ENCODE results near the gene PZP. TPM values are rescaled to one million over a fixed set of nuclear protein-coding genes. Genes with fewer than 3 reads are reported as not detected.

PZP gene
- total and polyA plus RNA-seq, 7 donors, result 0.11 to 0.25 (median 0.17) TPM

DNA sequence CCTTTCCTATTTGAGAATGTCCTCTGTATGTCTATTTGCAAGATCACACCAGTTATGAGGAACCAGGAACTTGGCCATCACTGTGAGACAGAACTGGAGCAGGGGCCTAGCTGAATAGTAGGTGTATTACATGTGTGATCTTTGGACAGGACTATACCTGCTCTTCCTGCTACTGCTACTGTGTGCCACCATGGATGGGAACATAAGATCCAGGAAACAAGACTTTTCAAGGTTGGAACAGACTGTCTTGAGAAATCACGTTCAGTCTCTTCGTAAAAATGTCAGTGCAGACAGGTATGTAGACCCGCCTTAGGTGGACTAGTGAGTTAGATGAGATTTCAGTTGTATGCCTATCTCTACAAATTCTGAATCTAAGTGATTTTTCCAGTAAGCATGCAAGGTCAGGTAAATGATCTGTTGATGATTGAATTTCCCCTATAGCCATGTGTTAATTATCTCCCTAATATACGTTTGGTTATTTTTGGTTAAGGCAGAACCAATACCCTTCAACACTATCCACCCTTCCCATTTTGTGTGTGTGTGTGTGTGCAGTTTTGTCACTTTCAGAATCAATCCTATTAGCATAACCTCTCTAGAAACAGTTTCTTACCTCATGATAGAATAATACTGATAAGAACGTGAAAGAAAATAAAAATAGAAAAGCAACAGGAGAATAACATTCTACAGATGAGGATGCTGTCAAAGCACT lies 99.5 kb downstream of the PZP start:
- Histone ChIP-seq H3K4me3 (no peak overlapping the region), H3K9me3 (no peaks in the 10 kb centered on the region), H3K36me3 (ENCODE audit: insufficient read depth in 1 of 2, low read depth in 1 of 2) (peaks cover 10 to 90% of the 10 kb centered on the region in 2 donors), H3K4me1 (no peaks in the 10 kb centered on the region), H3K27ac (no peak overlapping the region), H3K27me3 (ENCODE audit: insufficient read depth in 3 of 3, low read length in 2 of 3) (no peaks in the 10 kb centered on the region)
- WGBS, 3 donors, result 67 to 84% (median 75%) methylated on average over 5 of the region's 5 CpGs
- no peak for TF ChIP-seq CTCF (IDR thresholded peaks at IDR 0.05)
- intact Hi-C loops (cut with DNase I), result no loop called here
- no peak for DNase-seq
- no peak for ATAC-seq

- no peaks in the 10 kb centered on the region for H3K27me3 ChIP-seq (ENCODE audit: insufficient read depth in 3 of 3, low read length in 2 of 3)
- DNase-seq (no peak), ATAC-seq (no peak)
- H3K4me3 ChIP-seq, result no peak overlapping the region
- H3K4me1 ChIP-seq, result no peaks in the 10 kb centered on the region
- no peak overlapping the region for H3K27ac ChIP-seq
- WGBS, 3 donors, result 67 to 91% (median 73%) methylated on average over 3 of the region's 3 CpGs
- H3K36me3 ChIP-seq (ENCODE audit: insufficient read depth in 1 of 2, low read depth in 1 of 2), result peaks cover 11 to 96% of the 10 kb centered on the region in 2 donors
- H3K9me3 ChIP-seq, result no peaks in the 10 kb centered on the region
- intact Hi-C loops (cut with DNase I), result no loop called here
- no peak for TF ChIP-seq CTCF (IDR thresholded peaks at IDR 0.05)
These were observed 100.7 kb downstream of the PZP start for GRCh38 chr12:9107542-9107873.

DNA sequence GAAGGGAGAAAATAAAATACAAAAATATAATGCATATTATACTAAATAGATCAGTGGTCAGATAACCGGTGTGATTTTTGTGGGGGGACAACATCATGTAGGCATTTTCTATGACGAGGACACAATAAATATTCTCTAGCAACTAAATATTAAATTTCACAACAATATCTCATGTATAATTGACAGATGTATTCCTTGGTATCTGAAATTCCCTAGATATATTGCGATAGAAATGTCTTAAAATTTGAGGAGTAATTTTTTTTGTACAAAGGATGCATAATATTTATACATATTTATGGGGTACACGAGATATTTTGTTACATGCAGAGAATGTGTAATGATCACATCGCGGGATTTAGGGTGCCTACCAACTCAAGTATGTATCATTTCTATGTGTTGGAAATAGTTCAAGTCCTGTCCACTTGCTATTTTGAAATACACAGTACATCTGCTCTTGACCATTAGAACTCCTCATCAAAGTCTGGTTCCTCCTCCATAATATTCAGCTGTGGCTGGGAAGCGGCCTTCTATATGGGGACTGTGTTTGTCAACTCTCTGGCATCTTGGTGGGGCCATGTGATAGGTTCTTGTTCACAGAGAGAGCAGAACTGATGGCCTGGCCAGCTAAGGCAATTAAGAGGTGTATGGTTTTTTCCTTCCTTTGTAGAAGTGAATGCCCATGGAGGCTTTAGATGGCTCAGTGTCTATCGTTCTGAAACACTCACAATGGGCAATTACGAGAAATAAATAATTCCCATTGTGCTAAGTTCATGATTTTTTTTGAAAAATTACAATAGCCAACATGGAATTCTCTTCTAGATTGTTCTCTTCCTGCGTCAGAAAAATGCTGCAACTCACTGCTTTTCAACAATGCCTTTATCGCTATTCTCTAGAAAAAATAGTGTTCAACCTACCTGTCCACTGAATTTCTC lies 101.3 kb downstream of the PZP start:
- Histone ChIP-seq H3K9me3 (no peaks in the 10 kb centered on the region), H3K4me1 (no peaks in the 10 kb centered on the region), H3K27ac (no peak overlapping the region), H3K36me3 (ENCODE audit: insufficient read depth in 1 of 2, low read depth in 1 of 2) (peaks cover 8 to 96% of the 10 kb centered on the region in 2 donors), H3K4me3 (no peak overlapping the region), H3K27me3 (ENCODE audit: insufficient read depth in 3 of 3, low read length in 2 of 3) (no peaks in the 10 kb centered on the region)
- TF ChIP-seq CTCF (IDR thresholded peaks at IDR 0.05), result no peak
- DNase-seq (no peak), ATAC-seq (no peak)
- intact Hi-C loops (cut with DNase I), result no loop called here
- 82 to 91% (median 84%) methylated on average over 11 of the region's 11 CpGs for WGBS, 3 donors

GRCh38 chr12:9106067-9106466 lies 102.1 kb downstream of the PZP start:
- intact Hi-C loops (cut with DNase I), result no loop called here
- no peak overlapping the region for H3K4me3 ChIP-seq
- no peaks in the 10 kb centered on the region for H3K4me1 ChIP-seq
- no peak for ATAC-seq
- no peaks in the 10 kb centered on the region for H3K27me3 ChIP-seq (ENCODE audit: insufficient read depth in 3 of 3, low read length in 2 of 3)
- no peak for TF ChIP-seq CTCF (IDR thresholded peaks at IDR 0.05)
- peaks cover 8 to 96% of the 10 kb centered on the region in 2 donors for H3K36me3 ChIP-seq (ENCODE audit: insufficient read depth in 1 of 2, low read depth in 1 of 2)
- 75 to 88% (median 81%) methylated on average over 1 of the region's 1 CpG for WGBS, 3 donors
- no peaks in the 10 kb centered on the region for H3K9me3 ChIP-seq
- H3K27ac ChIP-seq, result no peak overlapping the region
- no peak for DNase-seq

All from psoas muscle (tissue), 8 donors.